Iris pigment epithelial cell (primary cell): Measurements from ENCODE around the gene FOXO6.

Experiments used
- DNase-seq: peaks from one replicate; pipeline ENCODE4 v3.0.0-alpha.2; 2011; ENCODE audit warnings: low read depth

Gene FOXO6

GRCh38 chr1:41353744-41354143, 7.5 kb upstream of the FOXO6 start:
- peak; percentile 23 for DNase-seq

- no peak for DNase-seq
These were observed 6.3 kb upstream of the FOXO6 start for GRCh38 chr1:41354956-41355355.

- no peak for DNase-seq
These were observed 5.9 kb upstream of the FOXO6 start for GRCh38 chr1:41355356-41355755.

GRCh38 chr1:41355761-41356160, 5.5 kb upstream of the FOXO6 start:
- no peak for DNase-seq

GRCh38 chr1:41356752-41357151, 4.5 kb upstream of the FOXO6 start:
- DNase-seq: no peak

- no peak for DNase-seq
These were observed 3.7 kb upstream of the FOXO6 start for GRCh38 chr1:41357451-41358101.

GRCh38 chr1:41358131-41359021, 2.9 kb upstream of the FOXO6 start:
- no peak for DNase-seq

- peak; percentile 17 for DNase-seq
These were observed 1.8 kb upstream of the FOXO6 start for GRCh38 chr1:41359211-41360073.

- DNase-seq: no peak
These were observed 1.0 kb upstream of the FOXO6 start for GRCh38 chr1:41360074-41360785.

GRCh38 chr1:41361495-41362356, 492 bp downstream of the FOXO6 start:
- DNase-seq: no peak

GRCh38 chr1:41362357-41362721, 1.1 kb downstream of the FOXO6 start:
- no peak for DNase-seq

- no peak for DNase-seq
These were observed 1.7 kb downstream of the FOXO6 start for GRCh38 chr1:41362749-41363590.

GRCh38 chr1:41363591-41364320, 2.5 kb downstream of the FOXO6 start:
- no peak for DNase-seq

- DNase-seq: no peak
These were observed 3.4 kb downstream of the FOXO6 start for GRCh38 chr1:41364442-41365319.

- no peak for DNase-seq
These were observed 4.0 kb downstream of the FOXO6 start for GRCh38 chr1:41365320-41365633.

GRCh38 chr1:41365772-41366454, 4.7 kb downstream of the FOXO6 start:
- no peak for DNase-seq

- DNase-seq: no peak
These were observed 5.4 kb downstream of the FOXO6 start for GRCh38 chr1:41366455-41367287.
